Adrenal gland (tissue), 5 donors: Measurements from ENCODE around the gene GPD1.

Experiments
- POLR2A ChIP-seq, 2 donors: fragments of 450-650 bp; IDR thresholded peaks; one replicate each; pipeline ENCODE4 v1.6.1; 2017; ENCODE audit warnings: antibody characterized with exemption in 2 of 2, mild to moderate bottlenecking in 2 of 2, moderate library complexity in 1 of 2
- TF ChIP-seq, protein P1 (sequence below), 6 experiments: fragments of 450-650 bp in 4 of 6; fragments of 200-600 bp in 2 of 6; sonication (generic) in 1 of 6; IDR thresholded peaks; 1 replicate in 5 of 6; 2 replicates in 1 of 6; pipeline versions ENCODE4 v1.5.1 to v1.8.0; 2016 to 2021; ENCODE audit warnings: antibody characterized with exemption in 6 of 6, mild to moderate bottlenecking in 2 of 6, moderate library complexity in 1 of 6
- donor health status: DM: no; HTN: no; CAD: no.

- no peak for TF ChIP-seq POLR2A (IDR thresholded peaks at IDR 0.05)
- TF ChIP-seq, protein P1, sequence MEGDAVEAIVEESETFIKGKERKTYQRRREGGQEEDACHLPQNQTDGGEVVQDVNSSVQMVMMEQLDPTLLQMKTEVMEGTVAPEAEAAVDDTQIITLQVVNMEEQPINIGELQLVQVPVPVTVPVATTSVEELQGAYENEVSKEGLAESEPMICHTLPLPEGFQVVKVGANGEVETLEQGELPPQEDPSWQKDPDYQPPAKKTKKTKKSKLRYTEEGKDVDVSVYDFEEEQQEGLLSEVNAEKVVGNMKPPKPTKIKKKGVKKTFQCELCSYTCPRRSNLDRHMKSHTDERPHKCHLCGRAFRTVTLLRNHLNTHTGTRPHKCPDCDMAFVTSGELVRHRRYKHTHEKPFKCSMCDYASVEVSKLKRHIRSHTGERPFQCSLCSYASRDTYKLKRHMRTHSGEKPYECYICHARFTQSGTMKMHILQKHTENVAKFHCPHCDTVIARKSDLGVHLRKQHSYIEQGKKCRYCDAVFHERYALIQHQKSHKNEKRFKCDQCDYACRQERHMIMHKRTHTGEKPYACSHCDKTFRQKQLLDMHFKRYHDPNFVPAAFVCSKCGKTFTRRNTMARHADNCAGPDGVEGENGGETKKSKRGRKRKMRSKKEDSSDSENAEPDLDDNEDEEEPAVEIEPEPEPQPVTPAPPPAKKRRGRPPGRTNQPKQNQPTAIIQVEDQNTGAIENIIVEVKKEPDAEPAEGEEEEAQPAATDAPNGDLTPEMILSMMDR (IDR thresholded peaks at IDR 0.05), result no peak
Measured at GRCh38 chr12:50123203-50123602, 19.4 kb downstream of the GPD1 start.
